ENCODE data around the gene ADGRF5. TPM values are rescaled to one million over a fixed set of nuclear protein-coding genes. Genes with fewer than 3 reads are reported as not detected.
A peak's percentile ranks its signal among the peaks of the same experiment; 100 is the strongest.
"Not testable (repeated sequence)": the region's sequence is repeated elsewhere in the genome, so short reads cannot be mapped to it uniquely, and the experiment has no call there.

The ADGRF5 gene
- total and polyA plus RNA-seq, 2 donors (not counting 3 experiments of a cell fraction or from before 2014, with no cell fraction given) = 26.3 to 50.0 TPM

DNA sequence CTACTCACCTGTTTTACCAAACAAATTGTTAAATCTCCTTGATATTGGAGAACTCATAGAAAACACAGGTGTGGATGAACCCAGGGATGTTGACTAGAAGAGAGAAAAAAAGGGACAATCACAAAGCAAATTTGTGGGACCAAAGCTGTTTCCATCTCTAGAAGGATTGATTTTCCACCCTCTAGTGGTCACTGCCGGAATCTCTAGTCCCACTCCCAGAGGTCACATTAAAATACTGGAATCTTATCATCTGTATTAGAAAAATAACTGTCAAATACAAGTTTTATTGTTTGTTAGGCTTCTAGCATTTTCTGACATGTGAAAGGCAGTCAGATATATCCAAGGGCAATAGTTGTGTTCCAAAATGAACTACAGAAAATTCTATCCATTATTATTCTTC, 65.8 kb downstream of the ADGRF5 start:
- H2AFZ ChIP-seq (ENCODE audit: low read depth, low read length); H3K4me3 ChIP-seq (replicated peaks in 1 of 3; ENCODE audit: insufficient read depth in 1 of 3, low read depth in 1 of 3, low read length in 3 of 3); H3K79me2 ChIP-seq (ENCODE audit: control insufficient read depth, insufficient read depth, low read length); H3K9ac ChIP-seq (replicated peaks; ENCODE audit: extremely low read depth, insufficient read depth, low read length); dilution Hi-C loops (cut with MboI; ENCODE audit: extremely low pct_ligation_motif_present, low sequenced_read_pairs); H3K36me3 ChIP-seq (ENCODE audit: control insufficient read depth in 2 of 2, extremely low read depth in 1 of 2, insufficient read depth in 2 of 2, low read length in 2 of 2); H3K4me2 ChIP-seq (ENCODE audit: insufficient read depth, low read length); H3K27me3 ChIP-seq (ENCODE audit: control insufficient read depth in 2 of 2, insufficient read depth in 2 of 2, low read length in 2 of 2); intact Hi-C loops (cut with micrococcal nuclease); H3K9me3 ChIP-seq (replicated peaks; ENCODE audit: control insufficient read depth, insufficient read depth, low read length); H3K27ac ChIP-seq (ENCODE audit: insufficient read depth, low read depth, low read length); BruUV-seq (replicated peaks); H4K20me1 ChIP-seq (replicated peaks; ENCODE audit: control insufficient read depth, extremely low read depth, insufficient read depth, low read length); H3K9me1 ChIP-seq (replicated peaks; ENCODE audit: control insufficient read depth, extremely low read depth, insufficient read depth, low read length): not testable (repeated sequence)
- DNase-seq (ENCODE audit: low read depth, low spot score) = peak; percentile 21
- TF ChIP-seq, protein P1, sequence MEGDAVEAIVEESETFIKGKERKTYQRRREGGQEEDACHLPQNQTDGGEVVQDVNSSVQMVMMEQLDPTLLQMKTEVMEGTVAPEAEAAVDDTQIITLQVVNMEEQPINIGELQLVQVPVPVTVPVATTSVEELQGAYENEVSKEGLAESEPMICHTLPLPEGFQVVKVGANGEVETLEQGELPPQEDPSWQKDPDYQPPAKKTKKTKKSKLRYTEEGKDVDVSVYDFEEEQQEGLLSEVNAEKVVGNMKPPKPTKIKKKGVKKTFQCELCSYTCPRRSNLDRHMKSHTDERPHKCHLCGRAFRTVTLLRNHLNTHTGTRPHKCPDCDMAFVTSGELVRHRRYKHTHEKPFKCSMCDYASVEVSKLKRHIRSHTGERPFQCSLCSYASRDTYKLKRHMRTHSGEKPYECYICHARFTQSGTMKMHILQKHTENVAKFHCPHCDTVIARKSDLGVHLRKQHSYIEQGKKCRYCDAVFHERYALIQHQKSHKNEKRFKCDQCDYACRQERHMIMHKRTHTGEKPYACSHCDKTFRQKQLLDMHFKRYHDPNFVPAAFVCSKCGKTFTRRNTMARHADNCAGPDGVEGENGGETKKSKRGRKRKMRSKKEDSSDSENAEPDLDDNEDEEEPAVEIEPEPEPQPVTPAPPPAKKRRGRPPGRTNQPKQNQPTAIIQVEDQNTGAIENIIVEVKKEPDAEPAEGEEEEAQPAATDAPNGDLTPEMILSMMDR (IDR thresholded peaks at IDR 0.05; ENCODE audit: extremely low read depth in 1 of 2, insufficient read depth in 1 of 2, low read depth in 1 of 2, low read length in 2 of 2) = peak; percentile 46 to 53
- ChIA-PET CTCF (interaction anchor here (0.5 to 2.9 kb wide), 15 partner anchors 8 to 450 kb away, joined by 3 to 14 read pairs (median 4); partner anchors contain the start of gene ADGRF1), POLR2A (interaction anchor here (0.8 kb wide), 1 partner anchor 20 kb away, joined by 3 read pairs; no protein-coding TSS in a partner anchor)
- peak; percentile 68 for FAIRE-seq
- peaks cover 18% of the 10 kb centered on the region for H3K4me1 ChIP-seq (ENCODE audit: control insufficient read depth, extremely low read depth, insufficient read depth, low read length)

DNA sequence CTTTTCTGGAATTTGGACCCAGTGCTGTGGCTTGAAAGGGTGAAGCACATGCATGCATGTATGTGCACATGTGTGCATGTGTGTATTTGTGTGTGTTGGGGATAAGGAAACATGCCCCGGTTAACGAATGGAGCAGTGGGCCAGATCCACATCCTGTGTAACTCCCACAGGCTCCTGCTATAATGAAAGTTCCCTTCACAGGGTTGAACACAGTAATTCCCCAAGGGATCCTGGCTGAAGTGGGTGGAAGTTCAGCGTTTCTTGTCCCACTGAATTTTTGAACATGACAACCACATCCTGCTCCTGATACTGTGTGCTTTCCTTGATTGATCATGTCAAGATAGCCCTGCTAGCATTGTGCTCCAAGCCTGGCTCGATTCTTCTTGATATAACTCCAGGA, 70.2 kb downstream of the ADGRF5 start:
- CTCF ChIA-PET = interaction anchor here (2.2 to 4.0 kb wide), 2 partner anchors 139 to 195 kb away, joined by 11 to 116 read pairs; no protein-coding TSS in a partner anchor
- POLR2A ChIA-PET; dilution Hi-C loops (cut with MboI; ENCODE audit: extremely low pct_ligation_motif_present, low sequenced_read_pairs): not testable (repeated sequence)

More for the DNA sequence above, 70.2 kb downstream of the ADGRF5 start:
- not testable (repeated sequence) for FAIRE-seq; H3K36me3 ChIP-seq (ENCODE audit: control insufficient read depth in 2 of 2, extremely low read depth in 1 of 2, insufficient read depth in 2 of 2, low read length in 2 of 2); H2AFZ ChIP-seq (ENCODE audit: low read depth, low read length); H3K9ac ChIP-seq (replicated peaks; ENCODE audit: extremely low read depth, insufficient read depth, low read length); H3K9me1 ChIP-seq (replicated peaks; ENCODE audit: control insufficient read depth, extremely low read depth, insufficient read depth, low read length); BruUV-seq (replicated peaks); H3K79me2 ChIP-seq (ENCODE audit: control insufficient read depth, insufficient read depth, low read length); H3K27ac ChIP-seq (ENCODE audit: insufficient read depth, low read depth, low read length); H4K20me1 ChIP-seq (replicated peaks; ENCODE audit: control insufficient read depth, extremely low read depth, insufficient read depth, low read length); H3K4me2 ChIP-seq (ENCODE audit: insufficient read depth, low read length); H3K9me3 ChIP-seq (replicated peaks; ENCODE audit: control insufficient read depth, insufficient read depth, low read length); H3K27me3 ChIP-seq (ENCODE audit: control insufficient read depth in 2 of 2, insufficient read depth in 2 of 2, low read length in 2 of 2); H3K4me3 ChIP-seq (replicated peaks in 1 of 3; ENCODE audit: insufficient read depth in 1 of 3, low read depth in 1 of 3, low read length in 3 of 3); DNase-seq (ENCODE audit: low read depth, low spot score)
- H3K4me1 ChIP-seq (ENCODE audit: control insufficient read depth, extremely low read depth, insufficient read depth, low read length) = peaks cover 31% of the 10 kb centered on the region
- intact Hi-C loops (cut with micrococcal nuclease) = loop anchor here (2.0 kb wide), 1 partner anchor 57 kb away; no protein-coding TSS in a partner anchor
